HFFc6 (cell line): ENCODE measurements around the gene GPR18. TPM values are rescaled to one million over a fixed set of nuclear protein-coding genes. Genes with fewer than 3 reads are reported as not detected.
A peak's percentile ranks its signal among the peaks of the same experiment; 100 is the strongest.

ENCODE experiments used
- DNase-seq: peaks from one replicate; pipeline ENCODE4 v3.0.0-alpha.2; 2018
- H3K27ac Mint-ChIP-seq: 2 replicates; pipeline ENCODE4 v1.8.0; 2020; ENCODE audit warnings: mild to moderate bottlenecking, mixed read lengths
- H3K27me3 Mint-ChIP-seq: 2 replicates; pipeline ENCODE4 v1.8.0; 2021; ENCODE audit warnings: mild to moderate bottlenecking, moderate library complexity, mixed read lengths; ENCODE audit not compliant: insufficient read depth
- H3K36me3 Mint-ChIP-seq: 2 replicates; pipeline ENCODE4 v1.8.0; 2021; ENCODE audit warnings: low read depth, mixed read lengths
- H3K4me1 Mint-ChIP-seq: 2 replicates; pipeline ENCODE4 v1.8.0; 2020; ENCODE audit warnings: low read depth, mixed read lengths
- H3K4me3 Mint-ChIP-seq: 2 replicates; pipeline ENCODE4 v1.8.0; 2020; ENCODE audit warnings: mild to moderate bottlenecking, moderate library complexity, mixed read lengths
- H3K9me3 Mint-ChIP-seq: 2 replicates; pipeline ENCODE4 v1.8.0; 2020; ENCODE audit warnings: mild to moderate bottlenecking, mixed read lengths
- long read RNA-seq: library from polyadenylated mRNA; unstranded; transcript quantifications from one replicate; pipeline ENCODE4 v2.0.0, GENCODE V29; 2019
- total RNA-seq, 6 experiments: library from RNA; stranded (reverse); fragmentation: NEBNext Ultra II Directional; extraction: Animal tissue kit (Norgen Biotek cat#: 25700); gene quantifications; 2 replicates in 1 of 6; 3 replicates in 5 of 6; pipeline ENCODE4 v1.2.3, GENCODE V29; 2021
- TF ChIP-seq, protein P1 (sequence below): fragments of 200-600 bp; sonication (generic); IDR thresholded peaks from 2 replicates; pipeline ENCODE4 v1.5.0; 2021; ENCODE audit warnings: antibody characterized with exemption, mild to moderate bottlenecking

GPR18 gene
- not detected for total RNA-seq
- long read RNA-seq = 0 reads

DNA sequence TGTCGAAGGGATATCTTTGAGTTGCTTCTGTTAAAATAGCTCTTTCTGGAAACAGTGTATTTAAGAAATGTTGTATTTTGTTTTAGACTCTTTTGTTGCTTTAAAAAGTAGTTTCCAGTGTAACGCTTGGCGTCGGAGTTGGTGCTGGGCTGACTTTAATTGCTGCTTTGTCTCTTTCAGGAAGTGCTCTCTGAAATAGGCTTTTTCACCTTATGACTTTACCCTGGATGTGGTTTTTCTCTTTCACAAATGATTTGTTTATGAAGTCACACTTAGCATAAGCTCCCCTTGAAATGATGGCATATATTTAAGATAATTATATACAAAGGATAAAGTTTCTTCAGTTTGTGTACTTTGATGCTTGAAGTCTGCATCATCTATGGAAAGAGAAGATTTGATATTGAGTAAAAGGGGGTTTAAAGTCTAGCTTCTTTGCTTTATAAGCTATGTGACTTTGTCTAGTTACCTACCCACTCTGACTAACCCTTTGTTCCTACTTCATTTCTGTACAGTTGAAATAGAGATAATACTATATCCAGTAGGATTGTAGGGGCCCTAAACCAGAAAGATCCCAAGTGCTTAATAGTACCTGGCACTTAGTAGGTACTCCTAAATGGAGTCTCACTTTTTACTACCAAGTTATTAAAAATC, at the start of gene GPR18:
Gene GPR18, minus strand, starts transcription at position 170 of the 651 bp plus-strand sequence. CDS start 2,507 bp downstream, outside the sequence.
- no peak within 1 kb of the TSS for H3K27ac Mint-ChIP-seq
- H3K9me3 Mint-ChIP-seq = no peaks in the 10 kb centered on the region
- H3K36me3 Mint-ChIP-seq = peaks cover 14% of the 10 kb centered on the region
- H3K27me3 Mint-ChIP-seq = peaks cover 3% of the 10 kb centered on the region; the same call in 1 of the 2 replicates
- TF ChIP-seq, protein P1, sequence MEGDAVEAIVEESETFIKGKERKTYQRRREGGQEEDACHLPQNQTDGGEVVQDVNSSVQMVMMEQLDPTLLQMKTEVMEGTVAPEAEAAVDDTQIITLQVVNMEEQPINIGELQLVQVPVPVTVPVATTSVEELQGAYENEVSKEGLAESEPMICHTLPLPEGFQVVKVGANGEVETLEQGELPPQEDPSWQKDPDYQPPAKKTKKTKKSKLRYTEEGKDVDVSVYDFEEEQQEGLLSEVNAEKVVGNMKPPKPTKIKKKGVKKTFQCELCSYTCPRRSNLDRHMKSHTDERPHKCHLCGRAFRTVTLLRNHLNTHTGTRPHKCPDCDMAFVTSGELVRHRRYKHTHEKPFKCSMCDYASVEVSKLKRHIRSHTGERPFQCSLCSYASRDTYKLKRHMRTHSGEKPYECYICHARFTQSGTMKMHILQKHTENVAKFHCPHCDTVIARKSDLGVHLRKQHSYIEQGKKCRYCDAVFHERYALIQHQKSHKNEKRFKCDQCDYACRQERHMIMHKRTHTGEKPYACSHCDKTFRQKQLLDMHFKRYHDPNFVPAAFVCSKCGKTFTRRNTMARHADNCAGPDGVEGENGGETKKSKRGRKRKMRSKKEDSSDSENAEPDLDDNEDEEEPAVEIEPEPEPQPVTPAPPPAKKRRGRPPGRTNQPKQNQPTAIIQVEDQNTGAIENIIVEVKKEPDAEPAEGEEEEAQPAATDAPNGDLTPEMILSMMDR = no peak
- DNase-seq = no peak
- peaks cover 18% of the 10 kb centered on the region for H3K4me1 Mint-ChIP-seq
- no peak within 1 kb of the TSS for H3K4me3 Mint-ChIP-seq

GRCh38 chr13:99307648-99308339, 49.6 kb upstream of the GPR18 start:
- Mint-ChIP-seq H3K4me3 (peak overlapping the region; percentile 76), H3K27ac (peak overlapping the region; percentile 93), H3K4me1 (peaks cover 65% of the 10 kb centered on the region), H3K9me3 (no peaks in the 10 kb centered on the region), H3K27me3 (no peaks in the 10 kb centered on the region; the same call in 1 of the 2 replicates), H3K36me3 (peaks cover 9% of the 10 kb centered on the region)
- DNase-seq = peak; percentile 83
- TF ChIP-seq, protein P1 = no peak

- H3K27me3 Mint-ChIP-seq = no peaks in the 10 kb centered on the region; the same call in 1 of the 2 replicates
- H3K27ac Mint-ChIP-seq = peak within 1 kb of the TSS; percentile 93
- H3K9me3 Mint-ChIP-seq = no peaks in the 10 kb centered on the region
- TF ChIP-seq, protein P1 = no peak
- H3K4me3 Mint-ChIP-seq = peak within 1 kb of the TSS; percentile 76
- peak; percentile 38 for DNase-seq
- peaks cover 4% of the 10 kb centered on the region; the same call in 1 of the 2 replicates for H3K36me3 Mint-ChIP-seq
- H3K4me1 Mint-ChIP-seq = peaks cover 59% of the 10 kb centered on the region
These were observed 49.1 kb upstream of the GPR18 start, which contains the start of gene GPR183 for GRCh38 chr13:99307247-99307646. GPR183 (minus strand) TSS chr13:99307399; CDS start chr13:99296145, 11,254 bp downstream.

- Mint-ChIP-seq H3K4me1 (peaks cover 43% of the 10 kb centered on the region), H3K9me3 (no peaks in the 10 kb centered on the region), H3K27ac (no peak overlapping the region), H3K27me3 (no peaks in the 10 kb centered on the region; the same call in 1 of the 2 replicates), H3K36me3 (peaks cover 4% of the 10 kb centered on the region; the same call in 1 of the 2 replicates), H3K4me3 (no peak overlapping the region)
- no peak for DNase-seq
- TF ChIP-seq, protein P1 = no peak
These were observed 47.4 kb upstream of the GPR18 start for GRCh38 chr13:99305566-99305965.

DNA sequence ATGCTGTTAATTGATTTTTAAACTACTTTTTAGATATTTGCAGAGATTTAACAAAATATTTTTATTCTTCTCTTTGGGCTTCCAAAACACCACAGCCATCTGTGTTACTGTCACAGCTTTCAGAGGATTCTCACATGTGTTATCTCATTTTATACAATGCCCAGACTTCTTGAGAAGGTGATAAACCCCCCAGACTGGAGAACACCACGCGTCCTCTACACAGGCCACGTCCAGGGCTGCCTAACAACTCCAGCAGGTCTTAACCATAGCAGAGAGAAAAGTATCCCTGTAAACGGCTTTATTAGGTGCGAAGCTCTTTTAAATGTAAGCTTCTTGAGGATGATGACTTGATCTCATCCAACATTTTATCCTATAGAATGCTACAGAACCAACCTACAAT, 47.0 kb upstream of the GPR18 start:
- Mint-ChIP-seq H3K27ac (no peak overlapping the region), H3K27me3 (no peaks in the 10 kb centered on the region; the same call in 1 of the 2 replicates), H3K36me3 (peaks cover 4% of the 10 kb centered on the region; the same call in 1 of the 2 replicates), H3K4me1 (peaks cover 38% of the 10 kb centered on the region), H3K9me3 (no peaks in the 10 kb centered on the region), H3K4me3 (no peak overlapping the region)
- no peak for DNase-seq
- TF ChIP-seq, protein P1 = no peak
